Spinal cord (tissue), 10 donors: Measurements from ENCODE around the gene CCDC201. TPM values are rescaled to one million over a fixed set of nuclear protein-coding genes. Genes with fewer than 3 reads are reported as not detected.

Source experiments
- DNase-seq, 6 donors: peaks; one replicate each; pipeline versions ENCODE4 v3.0.0 to v3.0.0-alpha.2; 2013 to 2015; ENCODE audit warnings: low spot score in 6 of 6, low read depth in 4 of 6
- H3K27ac ChIP-seq: one replicate; pipeline ENCODE4 v1.5.1; 2013; ENCODE audit warnings: low read depth, low read length, control low read depth
- H3K27me3 ChIP-seq: one replicate; pipeline ENCODE4 v1.6.1; 2013; ENCODE audit warnings: low read length; ENCODE audit not compliant: control insufficient read depth, insufficient read depth
- H3K36me3 ChIP-seq: one replicate; pipeline ENCODE4 v1.6.1; 2013; ENCODE audit warnings: low read length; ENCODE audit not compliant: control insufficient read depth, insufficient read depth
- H3K4me1 ChIP-seq: one replicate; pipeline ENCODE4 v1.6.1; 2013; ENCODE audit warnings: low read length; ENCODE audit not compliant: control insufficient read depth, insufficient read depth
- H3K4me3 ChIP-seq: one replicate; pipeline ENCODE4 v1.5.1; 2013; ENCODE audit warnings: low read depth, low read length, control low read depth
- H3K9me3 ChIP-seq: one replicate; pipeline ENCODE4 v1.6.1; 2013; ENCODE audit warnings: low read length; ENCODE audit not compliant: control insufficient read depth, insufficient read depth
- WGBS: methylation state at CpG from one replicate; pipeline ENCODE4 v1.1.5; 2013; ENCODE audit warnings: missing lambda C conversion rate; ENCODE audit not compliant: insufficient coverage; 5-methylcytosine and 5-hydroxymethylcytosine counted together
- polyA plus RNA-seq, 2 donors: library from polyadenylated mRNA; unstranded; fragments of 120-200 nt; gene quantifications; one replicate each; pipeline ENCODE4 v1.2.1, GENCODE V29; 2013; ENCODE audit not compliant: insufficient read length in 2 of 2
- total RNA-seq, 2 donors: library from RNA; depleted of rRNA in 1 of 2; stranded (reverse); fragments of 120-200 nt in 1 of 2; fragments of >200 nt in 1 of 2; gene quantifications; one replicate each; pipeline versions ENCODE4 v1.2.3 to v1.2.4, GENCODE V29; 2013 to 2014
- donor health status: healthy.

The CCDC201 gene
- total and polyA plus RNA-seq, 4 donors, result not detected

- Histone ChIP-seq H3K4me1 (no peaks in the 10 kb centered on the region), H3K27me3 (no peaks in the 10 kb centered on the region), H3K27ac (no peak overlapping the region), H3K4me3 (no peak overlapping the region), H3K36me3 (no peaks in the 10 kb centered on the region), H3K9me3 (peaks cover 5% of the 10 kb centered on the region)
- WGBS, result 33% methylated on average over 3 of the region's 3 CpGs
- DNase-seq, result no peak
Measured at GRCh38 chr7:45878457-45879144, 5.7 kb upstream of the CCDC201 start.

DNA sequence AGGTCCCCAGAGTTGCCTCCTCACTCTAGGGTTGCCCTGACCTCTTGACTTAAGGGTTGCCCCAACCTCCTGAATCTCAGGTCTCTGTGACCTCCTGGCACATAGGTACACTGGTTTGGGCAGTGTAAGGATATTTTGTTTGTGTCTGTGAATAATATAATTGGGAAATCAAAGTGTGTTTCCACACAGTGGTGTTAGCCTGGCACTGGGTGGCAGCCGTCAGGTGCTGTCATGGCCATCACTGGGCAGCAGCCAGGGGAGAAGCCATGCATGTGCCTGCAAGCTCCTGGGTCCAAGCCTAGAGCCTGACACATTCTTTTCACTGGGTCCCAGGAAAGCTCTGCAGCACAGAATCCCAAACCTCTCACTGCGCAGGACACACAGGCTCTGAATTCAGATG lies 3.6 kb upstream of the CCDC201 start:
- 100% methylated on average over 2 of the region's 2 CpGs for WGBS
- DNase-seq, result no peak
- no peaks in the 10 kb centered on the region for H3K36me3 ChIP-seq

DNA sequence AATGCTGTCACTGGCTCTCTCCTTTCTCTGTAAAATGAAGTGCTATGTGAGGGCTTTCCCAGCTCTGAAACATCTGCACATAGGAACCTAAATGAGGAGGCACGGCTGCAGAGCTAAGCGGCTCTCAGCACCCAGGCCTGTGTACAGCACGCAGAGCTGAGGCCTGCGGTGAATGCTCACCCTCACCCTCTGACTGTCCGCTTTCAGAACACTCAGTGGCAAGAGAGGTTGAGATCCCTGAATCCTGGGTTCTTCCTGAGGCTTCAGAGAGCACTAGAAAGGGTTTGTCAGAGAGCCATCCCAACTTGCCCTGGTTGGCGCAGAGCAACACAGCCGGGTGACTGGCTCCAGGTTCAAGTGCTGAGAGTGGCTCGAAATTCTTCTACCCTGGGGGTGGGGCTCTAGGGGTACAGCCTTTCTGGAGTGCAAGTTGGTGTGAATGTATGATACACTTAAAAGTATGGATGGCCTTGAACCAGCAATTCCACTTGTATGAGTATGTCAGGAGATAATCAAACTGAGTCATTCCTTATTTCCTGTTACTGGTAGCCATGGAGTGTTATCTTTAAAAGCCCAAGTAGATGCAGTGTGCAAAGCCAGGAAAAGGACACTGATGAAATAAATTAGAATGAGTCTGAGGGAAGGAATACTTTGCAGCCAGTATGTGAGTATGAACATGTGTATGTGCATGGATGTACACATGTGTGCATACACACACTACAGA lies 1.7 kb upstream of the CCDC201 start:
- peaks cover 5% of the 10 kb centered on the region for H3K9me3 ChIP-seq
- H3K27me3 ChIP-seq, result no peaks in the 10 kb centered on the region
- H3K4me3 ChIP-seq, result no peak overlapping the region
- no peak overlapping the region for H3K27ac ChIP-seq
- DNase-seq, result no peak
- WGBS, result 95% methylated on average over 5 of the region's 8 CpGs
- no peaks in the 10 kb centered on the region for H3K4me1 ChIP-seq
- no peaks in the 10 kb centered on the region for H3K36me3 ChIP-seq

More for the DNA sequence above, 3.6 kb upstream of the CCDC201 start:
- Histone ChIP-seq H3K27me3 (no peaks in the 10 kb centered on the region), H3K9me3 (peaks cover 5% of the 10 kb centered on the region), H3K4me3 (no peak overlapping the region), H3K4me1 (no peaks in the 10 kb centered on the region), H3K27ac (no peak overlapping the region)

DNA sequence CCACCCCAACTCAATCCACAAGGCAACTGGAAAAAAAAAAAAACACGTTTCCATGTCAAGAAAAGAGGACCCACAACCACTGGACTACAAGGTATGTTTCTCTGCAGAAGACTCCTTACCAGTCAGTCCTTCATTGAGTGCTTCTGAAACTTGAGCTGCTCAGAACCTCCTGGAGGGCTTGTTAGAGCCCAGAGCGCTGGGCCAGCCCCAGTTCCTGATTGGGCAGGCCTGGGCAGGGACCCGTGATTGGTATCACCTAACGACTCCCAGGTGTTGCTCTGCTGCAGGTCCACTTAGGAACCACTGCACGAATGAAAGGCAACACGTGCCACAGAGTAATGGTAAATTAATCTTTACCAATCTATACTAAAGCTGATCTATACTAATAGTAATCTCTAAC lies 473 bp upstream of the CCDC201 start:
- Histone ChIP-seq H3K4me1 (no peaks in the 10 kb centered on the region), H3K27me3 (no peaks in the 10 kb centered on the region), H3K9me3 (peaks cover 1% of the 10 kb centered on the region), H3K4me3 (no peak overlapping the region), H3K27ac (no peak overlapping the region), H3K36me3 (no peaks in the 10 kb centered on the region)
- DNase-seq, result no peak
- WGBS, result no CpG with 5 or more reads among the region's 6 CpGs

DNA sequence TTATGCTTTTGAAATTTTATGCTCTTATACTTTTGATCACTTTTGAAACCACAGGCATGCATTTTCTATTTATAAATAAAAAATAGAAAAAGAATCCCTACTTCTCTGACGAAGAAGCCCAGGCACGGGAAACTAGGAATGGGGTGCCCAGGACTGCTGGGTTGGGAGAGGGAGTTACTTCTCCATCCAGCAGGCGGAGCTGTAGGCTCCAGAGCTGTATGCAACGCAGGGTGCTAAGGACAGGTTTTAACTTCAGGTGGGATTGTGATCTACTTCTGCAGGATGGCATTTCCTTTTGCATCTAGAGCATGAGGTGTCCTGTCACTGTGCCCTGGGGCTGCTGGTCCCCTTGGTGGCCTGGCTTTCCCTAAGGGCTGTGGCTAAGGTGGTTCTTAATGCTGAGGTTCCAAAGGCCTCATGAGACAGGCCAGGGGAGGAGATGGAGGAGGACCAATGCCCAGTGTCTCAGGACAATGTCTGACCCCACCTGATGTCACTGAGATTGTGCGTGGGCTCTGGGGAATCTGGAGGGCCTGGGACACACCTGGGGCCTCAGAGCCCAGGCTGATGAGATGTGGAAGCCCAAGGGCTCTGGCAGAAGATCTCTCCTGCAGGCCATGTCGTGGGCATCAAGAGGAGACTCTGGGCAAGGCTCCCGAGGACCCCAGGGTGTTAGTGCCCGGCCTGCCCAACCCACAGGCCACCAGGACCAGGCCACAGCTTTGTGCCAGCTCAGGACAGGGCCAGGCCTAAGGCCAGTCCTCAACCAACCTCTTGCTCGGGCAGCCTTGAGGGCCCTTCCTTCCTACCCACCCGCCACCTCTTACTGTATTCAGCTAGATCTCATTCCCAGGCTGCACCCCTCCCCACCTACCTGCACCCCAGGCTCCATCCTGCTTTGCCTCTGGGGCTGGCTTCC lies 507 bp downstream of the CCDC201 start:
- H3K9me3 ChIP-seq, result no peaks in the 10 kb centered on the region

DNA sequence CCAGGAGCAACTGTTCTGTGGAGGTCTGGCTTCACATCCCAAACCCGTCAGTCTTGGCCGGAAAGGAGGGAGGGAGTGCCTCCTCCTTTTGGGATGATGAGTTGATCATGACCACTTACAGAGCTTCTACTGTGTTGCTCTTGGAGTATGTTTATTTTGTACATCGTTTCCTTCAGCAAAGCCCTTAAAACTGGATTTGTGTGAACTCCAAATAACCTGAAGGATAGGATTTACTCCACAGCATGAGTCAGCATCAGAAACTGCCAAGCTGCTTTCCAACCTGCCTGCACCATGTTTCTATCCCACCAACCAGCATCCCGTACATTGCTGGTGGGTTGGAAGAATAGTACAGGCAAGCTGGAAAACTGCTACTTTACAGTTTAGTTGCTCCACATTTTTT lies 3.5 kb downstream of the CCDC201 start:
- Histone ChIP-seq H3K36me3 (no peaks in the 10 kb centered on the region), H3K9me3 (no peaks in the 10 kb centered on the region), H3K4me1 (no peaks in the 10 kb centered on the region), H3K27ac (no peak overlapping the region), H3K27me3 (no peaks in the 10 kb centered on the region), H3K4me3 (no peak overlapping the region)
- no peak for DNase-seq
- WGBS, result 88% methylated on average over 2 of the region's 4 CpGs

More for the DNA sequence above, 507 bp downstream of the CCDC201 start:
- H3K27ac ChIP-seq, result no peak overlapping the region
- H3K27me3 ChIP-seq, result no peaks in the 10 kb centered on the region
- 67% methylated on average over 9 of the region's 10 CpGs for WGBS
- H3K4me3 ChIP-seq, result no peak overlapping the region
- DNase-seq, result no peak
- H3K36me3 ChIP-seq, result no peaks in the 10 kb centered on the region
- H3K4me1 ChIP-seq, result no peaks in the 10 kb centered on the region

DNA sequence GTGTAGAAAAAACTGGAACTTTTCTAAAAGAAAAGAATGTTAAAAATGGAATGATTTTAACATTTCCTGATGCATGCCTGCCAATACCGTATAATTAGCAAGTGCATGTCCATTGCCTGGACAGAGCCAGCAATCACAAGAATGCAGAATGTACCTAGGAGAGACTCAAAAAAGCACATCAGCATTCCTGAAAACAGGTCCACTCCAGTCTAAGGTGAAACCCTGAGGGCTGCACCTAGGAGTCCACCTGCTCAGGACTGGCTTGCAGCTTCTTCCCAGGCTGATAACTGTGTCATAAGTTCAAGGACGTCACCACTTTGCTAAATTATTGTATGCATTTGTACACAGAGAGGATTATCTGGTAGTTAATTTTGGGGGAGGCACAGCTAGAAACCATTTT lies 5.4 kb downstream of the CCDC201 start:
- no peaks in the 10 kb centered on the region for H3K9me3 ChIP-seq
- H3K27ac ChIP-seq, result no peak overlapping the region
- WGBS, result 93% methylated on average over 2 of the region's 2 CpGs
- H3K4me3 ChIP-seq, result no peak overlapping the region
- H3K36me3 ChIP-seq, result no peaks in the 10 kb centered on the region
- H3K27me3 ChIP-seq, result no peaks in the 10 kb centered on the region
- no peaks in the 10 kb centered on the region for H3K4me1 ChIP-seq
- DNase-seq, result no peak

DNA sequence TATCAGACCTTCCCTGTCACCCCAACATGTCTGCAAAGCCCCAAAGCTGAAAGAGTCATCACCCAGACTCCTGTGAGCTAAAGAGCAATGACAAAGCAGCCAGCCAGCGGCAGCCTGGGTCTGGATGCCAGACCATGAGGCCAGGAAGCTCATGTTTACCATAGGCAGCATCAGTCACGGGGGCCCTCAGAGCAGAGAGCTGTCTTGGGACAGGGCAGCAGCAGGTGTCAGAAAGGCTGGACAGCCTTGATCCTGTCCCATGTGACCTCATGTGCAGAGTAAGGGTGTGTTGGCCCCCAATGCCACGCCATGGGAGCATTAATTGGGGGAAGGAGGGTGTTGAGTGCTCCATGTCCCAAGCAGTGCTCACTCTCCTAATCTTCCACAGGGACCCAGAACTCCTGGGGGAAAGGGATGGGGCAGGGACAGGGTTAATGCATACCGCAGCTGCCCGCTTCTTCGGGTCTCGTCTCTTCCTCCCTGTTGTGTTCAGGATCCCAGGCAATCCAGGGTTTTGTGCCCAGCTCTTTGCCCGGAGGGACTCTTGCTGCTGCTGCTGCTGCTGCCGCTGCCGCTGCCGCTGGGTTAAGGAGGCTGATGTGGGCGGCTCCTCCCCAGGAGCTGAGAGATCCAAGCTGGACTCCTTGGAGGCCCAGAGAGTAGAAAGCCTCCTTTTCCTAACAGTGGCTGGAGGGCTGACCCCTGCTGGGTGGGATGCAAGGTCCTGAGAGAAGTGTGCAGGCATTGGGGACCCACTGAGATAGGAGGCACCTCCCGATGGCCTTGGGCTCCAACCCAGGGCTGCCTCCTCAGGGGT lies 7.1 kb downstream of the CCDC201 start:
- H3K27ac ChIP-seq, result no peak overlapping the region
- WGBS, result 79% methylated on average over 12 of the region's 13 CpGs
- H3K4me3 ChIP-seq, result no peak overlapping the region

DNA sequence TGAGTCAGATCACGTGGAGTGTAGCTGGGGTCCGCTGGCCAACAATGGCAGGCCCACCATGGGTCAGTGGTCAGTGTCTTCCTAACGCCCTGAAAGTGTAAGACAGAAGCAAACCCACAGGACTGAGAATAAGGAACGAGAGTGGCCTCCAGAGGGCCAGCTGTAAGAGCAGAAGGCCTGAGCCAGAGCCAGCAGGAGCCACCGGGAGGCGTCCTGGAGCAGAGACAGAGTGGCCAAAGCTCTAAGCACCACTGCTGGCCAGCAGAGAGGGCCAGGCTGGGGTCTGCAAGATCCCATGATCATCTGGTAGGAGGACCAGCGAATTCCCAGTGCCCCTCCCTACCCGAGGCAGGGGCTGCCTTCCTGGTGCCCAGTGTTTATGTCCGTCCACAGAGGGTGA lies 9.2 kb downstream of the CCDC201 start:
- Histone ChIP-seq H3K36me3 (no peaks in the 10 kb centered on the region), H3K27ac (no peak overlapping the region), H3K27me3 (no peaks in the 10 kb centered on the region), H3K9me3 (no peaks in the 10 kb centered on the region), H3K4me1 (no peaks in the 10 kb centered on the region), H3K4me3 (no peak overlapping the region)
- 72% methylated on average over 9 of the region's 9 CpGs for WGBS
- DNase-seq, result no peak

More for the DNA sequence above, 7.1 kb downstream of the CCDC201 start:
- H3K4me1 ChIP-seq, result no peaks in the 10 kb centered on the region
- no peaks in the 10 kb centered on the region for H3K36me3 ChIP-seq
- H3K9me3 ChIP-seq, result no peaks in the 10 kb centered on the region
- H3K27me3 ChIP-seq, result no peaks in the 10 kb centered on the region
- DNase-seq, result no peak
